ENCODE measurements around the gene EVA1C. TPM values are rescaled to one million over a fixed set of nuclear protein-coding genes. Genes with fewer than 3 reads are reported as not detected.

EVA1C gene
- total and polyA plus RNA-seq, 9 of the 15 experiments (the other 6 are each of a cell fraction or from before 2014, with no cell fraction given): 0.22 TPM; not detected in 8

DNA sequence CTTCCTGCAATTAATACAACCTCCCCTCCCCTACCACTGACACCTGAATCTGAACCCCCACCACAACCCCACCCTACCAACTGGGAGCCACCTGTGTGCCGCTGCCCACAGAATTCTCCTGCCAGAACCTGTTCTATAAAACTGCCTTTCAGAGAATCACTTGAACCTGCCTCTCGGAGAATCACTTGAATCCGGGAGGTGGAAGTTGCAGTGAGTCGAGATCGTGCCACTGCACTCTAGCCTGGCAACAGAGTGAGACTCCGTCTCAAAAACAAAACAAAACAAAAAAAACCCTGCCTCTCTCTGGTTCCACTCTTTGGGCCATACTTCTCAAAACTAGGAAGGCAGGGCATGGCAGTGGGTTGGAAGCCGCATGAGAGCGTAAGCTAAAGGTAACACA is 25.4 kb upstream of the EVA1C start (continued):
- TF ChIP-seq, protein P1, sequence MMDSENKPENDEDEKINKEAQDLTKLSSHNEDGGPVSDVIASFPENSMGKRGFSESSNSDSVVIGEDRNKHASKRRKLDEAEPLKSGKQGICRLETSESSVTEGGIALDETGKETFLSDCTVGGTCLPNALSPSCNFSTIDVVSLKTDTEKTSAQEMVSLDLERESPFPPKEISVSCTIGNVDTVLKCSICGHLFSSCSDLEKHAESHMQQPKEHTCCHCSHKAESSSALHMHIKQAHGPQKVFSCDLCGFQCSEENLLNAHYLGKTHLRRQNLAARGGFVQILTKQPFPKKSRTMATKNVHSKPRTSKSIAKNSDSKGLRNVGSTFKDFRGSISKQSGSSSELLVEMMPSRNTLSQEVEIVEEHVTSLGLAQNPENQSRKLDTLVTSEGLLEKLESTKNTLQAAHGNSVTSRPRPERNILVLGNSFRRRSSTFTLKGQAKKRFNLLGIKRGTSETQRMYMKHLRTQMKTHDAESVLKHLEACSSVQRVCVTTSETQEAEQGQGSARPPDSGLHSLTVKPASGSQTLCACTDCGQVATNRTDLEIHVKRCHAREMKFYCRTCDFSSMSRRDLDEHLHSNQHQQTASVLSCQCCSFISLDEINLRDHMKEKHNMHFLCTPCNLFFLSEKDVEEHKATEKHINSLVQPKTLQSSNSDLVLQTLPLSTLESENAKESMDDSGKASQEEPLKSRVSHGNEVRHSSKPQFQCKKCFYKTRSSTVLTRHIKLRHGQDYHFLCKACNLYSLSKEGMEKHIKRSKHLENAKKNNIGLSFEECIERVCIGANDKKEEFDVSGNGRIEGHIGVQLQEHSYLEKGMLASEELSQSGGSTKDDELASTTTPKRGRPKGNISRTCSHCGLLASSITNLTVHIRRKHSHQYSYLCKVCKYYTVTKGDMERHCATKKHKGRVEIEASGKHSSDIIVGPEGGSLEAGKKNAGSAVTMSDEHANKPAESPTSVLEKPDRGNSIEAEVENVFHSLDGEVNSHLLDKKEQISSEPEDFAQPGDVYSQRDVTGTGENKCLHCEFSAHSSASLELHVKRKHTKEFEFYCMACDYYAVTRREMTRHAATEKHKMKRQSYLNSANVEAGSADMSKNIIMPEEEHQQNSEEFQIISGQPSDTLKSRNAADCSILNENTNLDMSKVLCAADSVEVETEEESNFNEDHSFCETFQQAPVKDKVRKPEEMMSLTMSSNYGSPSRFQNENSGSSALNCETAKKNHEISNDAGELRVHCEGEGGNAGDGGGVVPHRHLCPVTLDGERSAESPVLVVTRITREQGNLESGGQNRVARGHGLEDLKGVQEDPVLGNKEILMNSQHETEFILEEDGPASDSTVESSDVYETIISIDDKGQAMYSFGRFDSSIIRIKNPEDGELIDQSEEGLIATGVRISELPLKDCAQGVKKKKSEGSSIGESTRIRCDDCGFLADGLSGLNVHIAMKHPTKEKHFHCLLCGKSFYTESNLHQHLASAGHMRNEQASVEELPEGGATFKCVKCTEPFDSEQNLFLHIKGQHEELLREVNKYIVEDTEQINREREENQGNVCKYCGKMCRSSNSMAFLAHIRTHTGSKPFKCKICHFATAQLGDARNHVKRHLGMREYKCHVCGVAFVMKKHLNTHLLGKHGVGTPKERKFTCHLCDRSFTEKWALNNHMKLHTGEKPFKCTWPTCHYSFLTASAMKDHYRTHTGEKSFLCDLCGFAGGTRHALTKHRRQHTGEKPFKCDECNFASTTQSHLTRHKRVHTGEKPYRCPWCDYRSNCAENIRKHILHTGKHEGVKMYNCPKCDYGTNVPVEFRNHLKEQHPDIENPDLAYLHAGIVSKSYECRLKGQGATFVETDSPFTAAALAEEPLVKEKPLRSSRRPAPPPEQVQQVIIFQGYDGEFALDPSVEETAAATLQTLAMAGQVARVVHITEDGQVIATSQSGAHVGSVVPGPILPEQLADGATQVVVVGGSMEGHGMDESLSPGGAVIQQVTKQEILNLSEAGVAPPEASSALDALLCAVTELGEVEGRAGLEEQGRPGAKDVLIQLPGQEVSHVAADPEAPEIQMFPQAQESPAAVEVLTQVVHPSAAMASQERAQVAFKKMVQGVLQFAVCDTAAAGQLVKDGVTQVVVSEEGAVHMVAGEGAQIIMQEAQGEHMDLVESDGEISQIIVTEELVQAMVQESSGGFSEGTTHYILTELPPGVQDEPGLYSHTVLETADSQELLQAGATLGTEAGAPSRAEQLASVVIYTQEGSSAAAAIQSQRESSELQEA (IDR thresholded peaks at IDR 0.05; ENCODE audit: low read depth): no peak
- TF ChIP-seq, protein P2, sequence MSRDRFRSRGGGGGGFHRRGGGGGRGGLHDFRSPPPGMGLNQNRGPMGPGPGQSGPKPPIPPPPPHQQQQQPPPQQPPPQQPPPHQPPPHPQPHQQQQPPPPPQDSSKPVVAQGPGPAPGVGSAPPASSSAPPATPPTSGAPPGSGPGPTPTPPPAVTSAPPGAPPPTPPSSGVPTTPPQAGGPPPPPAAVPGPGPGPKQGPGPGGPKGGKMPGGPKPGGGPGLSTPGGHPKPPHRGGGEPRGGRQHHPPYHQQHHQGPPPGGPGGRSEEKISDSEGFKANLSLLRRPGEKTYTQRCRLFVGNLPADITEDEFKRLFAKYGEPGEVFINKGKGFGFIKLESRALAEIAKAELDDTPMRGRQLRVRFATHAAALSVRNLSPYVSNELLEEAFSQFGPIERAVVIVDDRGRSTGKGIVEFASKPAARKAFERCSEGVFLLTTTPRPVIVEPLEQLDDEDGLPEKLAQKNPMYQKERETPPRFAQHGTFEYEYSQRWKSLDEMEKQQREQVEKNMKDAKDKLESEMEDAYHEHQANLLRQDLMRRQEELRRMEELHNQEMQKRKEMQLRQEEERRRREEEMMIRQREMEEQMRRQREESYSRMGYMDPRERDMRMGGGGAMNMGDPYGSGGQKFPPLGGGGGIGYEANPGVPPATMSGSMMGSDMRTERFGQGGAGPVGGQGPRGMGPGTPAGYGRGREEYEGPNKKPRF (IDR thresholded peaks at IDR 0.05; ENCODE audit: low read depth, low read length): no peak
- TF ChIP-seq, protein P3, sequence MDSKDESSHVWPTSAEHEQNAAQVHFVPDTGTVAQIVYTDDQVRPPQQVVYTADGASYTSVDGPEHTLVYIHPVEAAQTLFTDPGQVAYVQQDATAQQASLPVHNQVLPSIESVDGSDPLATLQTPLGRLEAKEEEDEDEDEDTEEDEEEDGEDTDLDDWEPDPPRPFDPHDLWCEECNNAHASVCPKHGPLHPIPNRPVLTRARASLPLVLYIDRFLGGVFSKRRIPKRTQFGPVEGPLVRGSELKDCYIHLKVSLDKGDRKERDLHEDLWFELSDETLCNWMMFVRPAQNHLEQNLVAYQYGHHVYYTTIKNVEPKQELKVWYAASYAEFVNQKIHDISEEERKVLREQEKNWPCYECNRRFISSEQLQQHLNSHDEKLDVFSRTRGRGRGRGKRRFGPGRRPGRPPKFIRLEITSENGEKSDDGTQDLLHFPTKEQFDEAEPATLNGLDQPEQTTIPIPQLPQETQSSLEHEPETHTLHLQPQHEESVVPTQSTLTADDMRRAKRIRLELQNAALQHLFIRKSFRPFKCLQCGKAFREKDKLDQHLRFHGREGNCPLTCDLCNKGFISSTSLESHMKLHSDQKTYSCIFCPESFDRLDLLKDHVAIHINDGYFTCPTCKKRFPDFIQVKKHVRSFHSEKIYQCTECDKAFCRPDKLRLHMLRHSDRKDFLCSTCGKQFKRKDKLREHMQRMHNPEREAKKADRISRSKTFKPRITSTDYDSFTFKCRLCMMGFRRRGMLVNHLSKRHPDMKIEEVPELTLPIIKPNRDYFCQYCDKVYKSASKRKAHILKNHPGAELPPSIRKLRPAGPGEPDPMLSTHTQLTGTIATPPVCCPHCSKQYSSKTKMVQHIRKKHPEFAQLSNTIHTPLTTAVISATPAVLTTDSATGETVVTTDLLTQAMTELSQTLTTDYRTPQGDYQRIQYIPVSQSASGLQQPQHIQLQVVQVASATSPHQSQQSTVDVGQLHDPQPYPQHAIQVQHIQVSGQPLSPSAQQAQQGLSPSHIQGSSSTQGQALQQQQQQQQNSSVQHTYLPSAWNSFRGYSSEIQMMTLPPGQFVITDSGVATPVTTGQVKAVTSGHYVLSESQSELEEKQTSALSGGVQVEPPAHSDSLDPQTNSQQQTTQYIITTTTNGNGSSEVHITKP (IDR thresholded peaks at IDR 0.05; ENCODE audit: partially characterized antibody): no peak
